Measurements from ENCODE around the gene FBXL7.

DNA sequence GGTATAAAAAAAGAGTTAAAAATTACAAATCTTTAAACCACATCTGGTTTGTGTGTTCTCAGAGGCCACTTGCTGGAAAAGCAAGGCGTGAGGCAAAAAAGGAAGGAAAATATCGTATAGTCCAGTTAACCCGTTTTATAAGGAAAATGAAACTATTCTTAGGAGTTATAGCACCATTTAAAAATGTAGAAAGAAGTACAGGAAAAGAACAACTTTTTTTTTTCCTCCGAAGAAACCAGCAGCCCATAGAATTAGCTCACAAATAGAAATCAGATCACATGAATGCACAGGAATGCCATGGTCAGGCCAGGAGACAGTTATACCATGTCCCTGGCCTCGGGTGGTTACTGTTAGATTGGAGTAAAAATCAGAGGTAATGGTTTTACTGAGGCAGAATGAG lies 241.6 kb downstream of the FBXL7 start:
- no peak for TF ChIP-seq EZH2 (IDR thresholded peaks at IDR 0.05)
- TF ChIP-seq, protein P1, sequence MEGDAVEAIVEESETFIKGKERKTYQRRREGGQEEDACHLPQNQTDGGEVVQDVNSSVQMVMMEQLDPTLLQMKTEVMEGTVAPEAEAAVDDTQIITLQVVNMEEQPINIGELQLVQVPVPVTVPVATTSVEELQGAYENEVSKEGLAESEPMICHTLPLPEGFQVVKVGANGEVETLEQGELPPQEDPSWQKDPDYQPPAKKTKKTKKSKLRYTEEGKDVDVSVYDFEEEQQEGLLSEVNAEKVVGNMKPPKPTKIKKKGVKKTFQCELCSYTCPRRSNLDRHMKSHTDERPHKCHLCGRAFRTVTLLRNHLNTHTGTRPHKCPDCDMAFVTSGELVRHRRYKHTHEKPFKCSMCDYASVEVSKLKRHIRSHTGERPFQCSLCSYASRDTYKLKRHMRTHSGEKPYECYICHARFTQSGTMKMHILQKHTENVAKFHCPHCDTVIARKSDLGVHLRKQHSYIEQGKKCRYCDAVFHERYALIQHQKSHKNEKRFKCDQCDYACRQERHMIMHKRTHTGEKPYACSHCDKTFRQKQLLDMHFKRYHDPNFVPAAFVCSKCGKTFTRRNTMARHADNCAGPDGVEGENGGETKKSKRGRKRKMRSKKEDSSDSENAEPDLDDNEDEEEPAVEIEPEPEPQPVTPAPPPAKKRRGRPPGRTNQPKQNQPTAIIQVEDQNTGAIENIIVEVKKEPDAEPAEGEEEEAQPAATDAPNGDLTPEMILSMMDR (IDR thresholded peaks at IDR 0.05) = no peak
- no peak for TF ChIP-seq EZH2phosphoT487 (IDR thresholded peaks at IDR 0.05)
